Measurements from ENCODE around the gene NXPE4. TPM values are rescaled to one million over a fixed set of nuclear protein-coding genes. Genes with fewer than 3 reads are reported as not detected.
A peak's percentile ranks its signal among the peaks of the same experiment; 100 is the strongest.
"Not testable (repeated sequence)": the region's sequence is repeated elsewhere in the genome, so short reads cannot be mapped to it uniquely, and the experiment has no call there.

The NXPE4 gene
- total RNA-seq, 2 donors from 2014 or later: not detected

DNA sequence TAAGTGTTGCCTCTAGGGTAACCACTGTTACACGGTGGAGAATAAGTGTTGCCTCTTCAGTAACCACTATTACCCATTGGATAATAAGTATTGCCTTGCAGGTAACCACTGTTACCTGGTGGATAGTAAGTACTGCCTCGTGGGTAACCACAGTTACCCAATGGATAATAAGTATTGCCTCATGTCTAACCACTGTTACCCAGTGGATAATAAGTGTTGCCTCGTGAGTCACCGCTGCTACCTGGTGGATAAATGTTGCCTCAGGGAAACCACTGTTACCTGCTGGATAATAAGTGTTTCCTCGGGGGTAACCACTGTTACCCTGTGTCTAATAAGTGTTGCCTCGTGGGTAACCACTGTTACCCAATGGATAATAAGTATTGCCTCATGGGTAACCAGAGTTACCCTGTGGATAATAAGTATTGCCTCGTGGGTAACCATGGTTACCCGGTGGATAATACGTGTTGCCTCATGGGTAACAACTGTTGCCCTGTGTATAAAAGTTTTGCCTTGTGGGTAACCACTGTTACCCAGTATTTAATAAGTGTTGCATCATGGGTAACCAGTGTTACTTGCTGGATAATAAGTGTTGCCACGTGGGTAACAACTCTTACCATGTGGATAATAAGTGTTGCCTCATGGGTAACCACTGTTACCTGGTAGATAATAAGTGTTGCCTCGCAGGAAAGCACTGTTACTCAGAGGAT is 12.3 kb upstream of the NXPE4 start:
- DNase-seq: no peak
- ATAC-seq: no peak
- 60 to 69% methylated on average over 11 of the region's 11 CpGs for WGBS, 2 donors
- H3K4me1 ChIP-seq: no peaks in the 10 kb centered on the region
- TF ChIP-seq, protein P1, sequence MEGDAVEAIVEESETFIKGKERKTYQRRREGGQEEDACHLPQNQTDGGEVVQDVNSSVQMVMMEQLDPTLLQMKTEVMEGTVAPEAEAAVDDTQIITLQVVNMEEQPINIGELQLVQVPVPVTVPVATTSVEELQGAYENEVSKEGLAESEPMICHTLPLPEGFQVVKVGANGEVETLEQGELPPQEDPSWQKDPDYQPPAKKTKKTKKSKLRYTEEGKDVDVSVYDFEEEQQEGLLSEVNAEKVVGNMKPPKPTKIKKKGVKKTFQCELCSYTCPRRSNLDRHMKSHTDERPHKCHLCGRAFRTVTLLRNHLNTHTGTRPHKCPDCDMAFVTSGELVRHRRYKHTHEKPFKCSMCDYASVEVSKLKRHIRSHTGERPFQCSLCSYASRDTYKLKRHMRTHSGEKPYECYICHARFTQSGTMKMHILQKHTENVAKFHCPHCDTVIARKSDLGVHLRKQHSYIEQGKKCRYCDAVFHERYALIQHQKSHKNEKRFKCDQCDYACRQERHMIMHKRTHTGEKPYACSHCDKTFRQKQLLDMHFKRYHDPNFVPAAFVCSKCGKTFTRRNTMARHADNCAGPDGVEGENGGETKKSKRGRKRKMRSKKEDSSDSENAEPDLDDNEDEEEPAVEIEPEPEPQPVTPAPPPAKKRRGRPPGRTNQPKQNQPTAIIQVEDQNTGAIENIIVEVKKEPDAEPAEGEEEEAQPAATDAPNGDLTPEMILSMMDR (IDR thresholded peaks at IDR 0.05): no peak
- TF ChIP-seq POLR2A (IDR thresholded peaks at IDR 0.05): no peak
- H3K4me3 ChIP-seq: no peak overlapping the region
- no peaks in the 10 kb centered on the region for H3K36me3 ChIP-seq (replicated peaks in 1 of 2; ENCODE audit: insufficient read depth in 1 of 2, low read depth in 2 of 2)
- H3K9me3 ChIP-seq: no peaks in the 10 kb centered on the region
- no peak overlapping the region for H3K27ac ChIP-seq
- intact Hi-C loops (cut with DNase I): no loop called here
- no peaks in the 10 kb centered on the region for H3K27me3 ChIP-seq

DNA sequence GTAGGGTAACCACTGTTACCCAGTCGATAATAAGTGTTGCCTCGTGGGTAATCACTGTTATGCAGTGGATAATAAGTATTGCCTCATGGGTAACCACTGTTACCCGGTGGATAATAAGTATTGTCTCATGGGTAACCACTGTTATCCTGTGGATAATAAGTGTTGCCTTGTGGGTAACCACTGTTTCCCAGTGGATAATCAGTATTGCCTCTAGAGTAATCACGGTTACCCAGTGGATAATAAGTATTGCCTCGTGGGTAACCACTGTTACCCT is 11.2 kb upstream of the NXPE4 start:
- H3K27ac ChIP-seq; DNase-seq; H3K36me3 ChIP-seq (replicated peaks in 1 of 2; ENCODE audit: insufficient read depth in 1 of 2, low read depth in 2 of 2); H3K4me1 ChIP-seq; H3K9me3 ChIP-seq; H3K4me3 ChIP-seq; intact Hi-C loops (cut with DNase I); ATAC-seq; H3K27me3 ChIP-seq: not testable (repeated sequence)
- 60 to 87% methylated on average over 5 of the region's 5 CpGs for WGBS, 2 donors

DNA sequence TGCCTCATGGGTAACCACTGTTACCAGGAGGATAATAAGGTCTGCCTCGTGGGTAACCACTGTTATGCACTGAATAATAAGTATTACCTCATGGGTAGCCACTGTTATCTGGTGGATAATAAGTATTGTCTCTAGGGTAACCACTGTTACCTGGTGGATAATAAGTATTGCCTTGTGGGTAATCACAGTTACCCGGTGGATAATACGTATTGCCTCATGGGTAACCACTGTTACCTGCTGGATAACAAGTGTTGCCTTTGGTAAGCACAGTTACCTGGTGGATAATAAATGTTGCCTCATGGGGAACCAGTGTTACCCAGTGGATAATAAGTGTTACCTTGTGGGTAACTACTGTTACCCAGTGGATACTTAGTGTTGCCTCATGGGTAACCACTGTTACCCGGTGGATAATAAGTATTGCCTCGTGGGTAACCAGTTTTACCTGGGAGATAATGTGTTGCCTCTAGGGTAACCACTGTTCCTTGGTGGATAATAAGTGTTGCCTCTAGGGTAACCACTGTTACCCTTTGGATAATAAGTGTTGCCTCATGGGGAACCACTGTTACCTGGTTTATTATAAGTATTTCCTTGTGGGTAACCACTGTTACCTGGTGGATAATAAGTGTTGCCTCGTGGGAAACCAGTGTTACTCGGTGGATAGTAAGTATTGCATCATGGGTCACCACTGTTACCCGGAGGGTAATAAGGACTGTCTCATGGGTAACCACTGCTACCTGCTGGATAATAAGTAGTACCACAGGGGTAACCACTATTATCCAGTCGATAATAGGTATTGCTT is 10.6 kb upstream of the NXPE4 start:
- Histone ChIP-seq H3K4me3 (no peak overlapping the region), H3K4me1 (no peaks in the 10 kb centered on the region), H3K27ac (no peak overlapping the region), H3K27me3 (no peaks in the 10 kb centered on the region), H3K36me3 (replicated peaks in 1 of 2; ENCODE audit: insufficient read depth in 1 of 2, low read depth in 2 of 2) (no peaks in the 10 kb centered on the region), H3K9me3 (no peaks in the 10 kb centered on the region)
- no peak for DNase-seq
- TF ChIP-seq POLR2A (IDR thresholded peaks at IDR 0.05): no peak
- TF ChIP-seq, protein P1 (IDR thresholded peaks at IDR 0.05): peak in 2 of 7 experiments; percentile 9 to 16
- intact Hi-C loops (cut with DNase I): no loop called here
- no peak for ATAC-seq
- 72 to 74% methylated on average over 9 of the region's 9 CpGs for WGBS, 2 donors

DNA sequence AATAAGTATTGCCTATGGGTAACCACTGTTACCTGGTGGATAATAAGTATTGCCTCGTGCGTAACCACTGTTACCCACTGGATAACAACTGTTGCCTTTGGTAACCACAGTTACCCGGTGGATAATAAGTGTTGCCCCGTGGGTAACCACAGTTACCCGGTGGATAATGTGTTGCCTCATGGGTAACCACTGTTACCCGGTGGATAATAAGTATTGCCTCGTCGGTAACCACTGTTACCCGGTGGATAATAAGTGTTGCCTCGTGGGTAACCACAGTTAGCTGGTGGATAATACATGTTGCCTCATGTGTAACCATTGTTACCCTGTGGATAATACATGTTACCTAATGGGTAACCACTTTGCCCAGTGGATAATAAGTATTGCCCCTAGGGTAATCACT is 9.8 kb upstream of the NXPE4 start:
- intact Hi-C loops (cut with DNase I): no loop called here
- no peak for ATAC-seq
- Histone ChIP-seq H3K36me3 (replicated peaks in 1 of 2; ENCODE audit: insufficient read depth in 1 of 2, low read depth in 2 of 2) (no peaks in the 10 kb centered on the region), H3K4me3 (no peak overlapping the region), H3K9me3 (no peaks in the 10 kb centered on the region), H3K4me1 (no peaks in the 10 kb centered on the region), H3K27me3 (no peaks in the 10 kb centered on the region), H3K27ac (no peak overlapping the region)
- WGBS, 2 donors: 65 to 92% methylated on average over 10 of the region's 10 CpGs
- no peak for DNase-seq
- no peak for TF ChIP-seq POLR2A (IDR thresholded peaks at IDR 0.05)
- TF ChIP-seq, protein P1 (IDR thresholded peaks at IDR 0.05): no peak

DNA sequence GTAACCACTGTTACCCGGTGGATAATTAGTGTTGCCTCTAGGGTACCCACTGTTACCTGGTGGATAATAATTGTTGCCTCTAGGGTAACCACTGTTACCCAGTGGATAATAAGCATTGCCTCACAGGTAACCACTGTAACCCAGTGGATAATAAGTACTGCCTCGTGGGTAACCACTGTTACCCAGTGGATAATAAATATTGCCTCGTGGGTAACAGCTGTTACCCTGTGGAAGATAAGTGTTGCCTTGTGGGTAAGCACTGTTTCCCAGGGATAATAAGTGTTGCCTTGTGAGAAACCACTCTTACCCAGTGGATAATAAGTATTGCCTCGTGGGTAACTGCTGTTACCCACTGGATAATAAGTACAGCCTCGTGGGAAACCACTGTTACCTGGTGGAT is 9.3 kb upstream of the NXPE4 start:
- DNase-seq (no peak), ATAC-seq (no peak)
- H3K36me3 ChIP-seq (replicated peaks in 1 of 2; ENCODE audit: insufficient read depth in 1 of 2, low read depth in 2 of 2): no peaks in the 10 kb centered on the region
- H3K27me3 ChIP-seq: no peaks in the 10 kb centered on the region
- H3K27ac ChIP-seq: no peak overlapping the region
- H3K4me1 ChIP-seq: no peaks in the 10 kb centered on the region
- intact Hi-C loops (cut with DNase I): no loop called here
- no peak overlapping the region for H3K4me3 ChIP-seq
- WGBS, 2 donors: 34 to 50% methylated on average over 5 of the region's 5 CpGs
- H3K9me3 ChIP-seq: no peaks in the 10 kb centered on the region
- TF ChIP-seq, protein P1 (IDR thresholded peaks at IDR 0.05): no peak
- TF ChIP-seq POLR2A (IDR thresholded peaks at IDR 0.05): no peak

All from body of pancreas (tissue), 4 donors.